CD4-positive, alpha-beta T cell treated with Interleukin-6 for 4 hours (primary cell): Measurements from ENCODE around the gene TTC7B.

Experiments
- DNase-seq: peaks from one replicate; pipeline ENCODE4 v3.0.0-alpha.2; 2020; ENCODE audit warnings: mixed read lengths

The TTC7B gene

GRCh38 chr14:90518941-90519256 is 297.3 kb downstream of the TTC7B start:
- peak; percentile 71 for DNase-seq

DNA sequence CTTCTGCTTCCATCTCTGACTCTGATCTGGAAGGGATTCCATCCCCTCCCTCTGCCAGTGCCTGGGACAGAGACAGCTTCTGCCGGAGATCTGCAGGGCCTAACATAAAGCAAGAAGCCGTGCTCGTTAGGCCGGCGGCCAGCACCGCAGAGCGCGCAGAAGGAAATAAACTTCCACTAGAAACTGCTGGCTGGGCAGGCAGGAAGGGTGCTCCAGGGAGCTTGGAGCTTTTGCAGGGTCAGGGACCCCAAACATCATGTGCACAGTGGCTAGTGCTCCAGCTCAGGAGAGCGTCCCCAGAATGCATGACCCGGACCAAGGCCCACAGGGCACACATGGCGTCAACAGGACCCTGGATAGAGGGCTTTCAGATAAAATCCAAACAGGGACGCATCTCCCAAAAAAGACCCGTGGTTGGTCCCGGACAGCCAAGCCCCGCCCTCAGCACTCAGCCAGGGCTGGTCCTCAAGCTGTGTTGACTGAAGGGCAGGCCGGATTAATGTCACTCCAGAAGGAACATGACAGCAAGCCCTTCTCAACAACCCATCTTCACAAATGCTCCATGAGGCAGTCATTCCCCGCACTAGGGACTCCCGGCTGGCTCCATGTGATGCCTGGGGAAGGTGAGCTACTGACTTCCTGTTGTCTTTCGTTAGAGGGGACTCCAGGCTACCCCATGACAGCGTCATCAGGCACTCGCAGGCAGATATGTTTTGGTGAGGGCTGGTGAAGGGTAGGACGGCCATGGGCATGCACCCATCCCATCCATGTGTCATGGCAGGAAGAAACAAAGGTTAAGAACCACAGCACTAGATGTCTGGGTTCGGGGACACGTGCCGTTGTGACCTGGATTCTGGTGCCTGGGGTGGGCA is 297.9 kb downstream of the TTC7B start:
- no peak for DNase-seq

DNA sequence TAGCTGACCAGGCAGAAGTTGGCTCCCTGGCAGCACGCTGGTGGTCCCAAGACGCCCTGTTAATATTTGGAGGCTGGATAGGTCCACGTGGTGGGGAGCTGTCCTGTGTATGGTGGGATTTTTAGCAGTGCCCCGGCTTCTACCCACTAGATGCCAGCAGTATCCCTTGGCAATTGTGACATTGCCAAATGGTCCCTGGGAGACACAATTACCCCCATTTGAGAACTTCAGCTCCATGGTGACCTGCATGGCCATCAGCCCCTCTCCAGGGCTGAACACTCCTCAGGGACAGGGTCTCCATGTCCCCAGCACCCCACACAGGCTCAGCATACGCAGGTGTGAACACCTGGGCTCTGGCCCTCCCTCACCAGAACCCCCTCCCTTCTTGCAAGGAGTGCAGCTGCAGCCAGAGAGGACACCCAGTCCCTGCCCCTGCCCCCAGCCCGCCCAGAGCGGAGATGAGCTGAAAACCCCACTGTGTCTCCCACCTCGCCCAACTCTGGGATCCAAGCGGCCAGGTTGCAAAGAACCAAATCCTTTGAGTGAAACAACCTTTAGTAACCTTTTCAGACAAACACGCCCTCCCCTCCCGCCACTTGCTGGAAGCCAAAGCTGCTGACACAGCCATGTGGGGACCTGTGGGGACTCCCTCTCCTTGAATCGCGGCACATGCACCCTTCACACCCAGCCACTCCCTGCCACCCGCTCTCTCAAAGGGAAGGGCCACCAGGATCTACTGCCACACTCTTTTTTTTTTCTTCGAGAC is 299.0 kb downstream of the TTC7B start:
- DNase-seq: no peak

DNA sequence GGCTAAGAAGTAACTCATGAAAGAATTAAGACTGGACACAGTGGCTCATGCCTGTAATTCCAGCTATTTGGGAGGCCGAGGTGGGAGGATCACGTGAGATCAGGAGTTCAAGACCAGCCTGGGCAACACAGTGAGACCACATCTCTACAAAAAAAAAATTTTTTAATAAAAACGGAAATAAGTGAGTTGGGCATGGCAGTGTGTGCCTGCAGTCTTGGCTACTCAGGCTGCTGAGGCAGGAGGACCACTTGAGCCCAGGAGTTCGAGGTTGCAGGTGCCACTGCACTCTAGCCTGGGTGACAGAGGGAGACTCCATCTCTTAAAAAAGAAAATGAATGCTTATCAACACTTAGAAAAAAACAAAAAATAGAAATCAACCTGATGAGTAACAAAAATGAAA is 301.7 kb downstream of the TTC7B start:
- DNase-seq: no peak

DNA sequence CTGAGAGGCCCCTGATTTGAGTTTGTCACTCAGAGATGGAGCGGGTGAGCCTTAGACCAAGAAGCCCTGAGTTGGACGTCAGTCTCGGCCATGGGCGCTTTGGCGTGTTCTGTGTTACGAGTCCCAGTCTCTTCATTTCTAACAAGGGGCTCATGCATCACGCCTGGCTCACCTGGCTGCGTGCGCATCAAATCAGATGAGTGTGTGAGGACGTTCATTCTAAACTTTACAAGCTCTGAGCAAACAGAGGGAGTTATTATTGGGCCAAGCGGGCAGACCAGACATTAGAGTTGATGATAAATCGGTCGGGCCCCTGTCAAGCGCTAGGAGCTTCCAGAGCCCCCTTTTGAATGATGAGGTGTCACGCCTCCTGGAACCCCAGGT is 302.2 kb downstream of the TTC7B start:
- no peak for DNase-seq

GRCh38 chr14:90513161-90514014 is 302.8 kb downstream of the TTC7B start:
- no peak for DNase-seq

GRCh38 chr14:90512329-90512991 is 303.8 kb downstream of the TTC7B start:
- DNase-seq: no peak

DNA sequence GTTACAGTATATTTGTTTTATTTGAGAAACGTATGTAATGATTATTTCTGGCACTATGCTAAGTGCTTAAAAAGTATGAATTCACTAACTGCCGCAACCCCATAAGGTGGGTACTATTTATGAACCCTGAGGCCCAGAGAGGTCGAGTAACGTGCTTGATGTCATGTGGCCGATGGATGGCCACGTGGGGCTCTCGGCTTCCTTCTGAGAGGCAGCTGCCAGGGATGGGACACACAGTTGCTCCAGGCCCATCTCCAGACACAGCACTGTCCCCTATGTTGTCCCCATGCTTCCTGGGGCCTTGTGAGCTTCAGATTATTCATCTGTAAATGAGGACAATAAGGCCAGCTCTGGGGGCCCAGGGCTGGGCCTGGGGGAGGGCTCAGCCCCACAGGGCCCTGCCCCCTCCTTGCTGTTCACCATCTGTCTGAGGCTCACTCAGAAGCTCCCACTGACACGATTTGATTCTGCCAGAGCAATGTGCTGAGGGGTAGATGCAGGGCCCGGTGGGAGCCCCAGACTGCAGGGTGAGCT is 304.4 kb downstream of the TTC7B start:
- DNase-seq: no peak

DNA sequence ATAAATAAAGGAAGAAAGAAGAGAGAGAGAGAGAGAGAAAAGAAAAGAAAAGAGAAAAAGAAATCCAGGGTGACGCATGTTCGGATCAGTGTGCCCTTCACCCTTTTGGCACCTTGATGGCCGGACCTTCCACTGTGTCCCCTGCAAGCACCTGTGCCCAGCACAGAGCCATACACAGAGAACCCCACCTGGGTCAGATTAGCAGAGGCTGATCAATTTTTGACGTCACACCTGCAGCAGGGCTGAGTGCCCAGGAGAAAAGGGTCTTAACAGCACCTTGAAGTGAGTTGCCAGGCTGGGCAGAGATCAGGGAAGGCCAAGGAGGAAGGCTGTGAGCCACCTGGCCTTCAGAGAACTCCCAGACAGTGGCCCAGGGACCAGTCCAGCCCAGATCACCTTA is 305.0 kb downstream of the TTC7B start:
- DNase-seq: no peak

DNA sequence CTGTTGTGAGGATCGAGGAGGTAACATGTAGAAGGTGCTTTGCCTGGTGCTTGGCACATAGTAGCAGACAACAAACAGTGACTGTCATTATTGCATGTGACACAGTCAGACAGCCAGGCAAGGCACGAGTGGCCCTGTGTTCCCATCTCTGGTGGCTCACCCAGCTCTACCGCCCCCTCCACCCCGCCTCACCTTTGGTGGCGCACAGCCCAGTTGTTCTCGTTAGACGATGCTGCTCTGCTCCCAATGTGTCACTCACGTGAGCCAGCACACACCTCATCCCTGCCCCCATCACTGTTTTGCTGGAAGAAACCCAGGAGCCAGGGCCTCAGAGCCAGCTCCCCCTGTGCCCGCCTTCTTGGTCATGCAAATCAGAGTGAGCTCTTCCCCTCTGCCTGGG is 306.1 kb downstream of the TTC7B start:
- DNase-seq: no peak

DNA sequence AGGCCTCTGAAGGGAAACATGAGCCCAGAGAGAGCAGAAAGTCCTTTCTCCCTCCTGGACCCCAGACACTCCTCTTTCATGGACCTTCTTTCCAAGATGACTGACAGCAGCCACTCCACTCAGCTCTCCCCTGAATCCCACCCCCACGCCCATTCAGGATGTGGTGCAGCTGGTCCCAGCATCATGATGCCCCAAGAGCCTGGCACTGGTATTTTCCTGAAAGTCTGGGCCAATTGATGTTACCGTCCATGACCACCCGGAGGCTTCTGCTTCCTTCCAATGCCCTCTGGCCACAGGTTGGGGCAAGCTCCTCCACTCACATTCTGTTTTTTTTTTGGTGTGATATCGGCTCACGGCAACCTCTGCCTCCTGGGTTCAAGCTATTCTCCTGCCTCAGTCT is 306.8 kb downstream of the TTC7B start:
- DNase-seq: no peak

- no peak for DNase-seq
Observed at GRCh38 chr14:90508536-90509254, 307.5 kb downstream of the TTC7B start.

DNA sequence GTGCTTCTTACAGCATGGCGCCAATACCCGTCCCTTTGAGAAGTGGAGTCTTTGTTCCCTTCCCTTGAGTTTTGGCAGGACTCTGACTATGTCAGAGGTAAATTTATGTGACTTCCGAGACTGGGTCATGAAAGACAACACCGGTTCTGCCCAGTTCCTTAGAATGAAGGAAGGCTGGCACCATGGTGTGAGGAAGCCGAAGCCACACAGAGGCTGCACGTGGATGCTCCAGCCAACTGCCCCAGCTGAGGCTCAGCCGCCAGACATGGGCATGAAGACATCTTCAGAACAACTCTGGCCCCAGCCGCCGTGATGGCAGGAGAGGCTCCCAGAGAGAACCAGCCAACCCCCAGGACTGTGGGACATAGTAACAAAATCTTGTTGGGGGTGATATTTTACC is 308.2 kb downstream of the TTC7B start:
- no peak for DNase-seq

DNA sequence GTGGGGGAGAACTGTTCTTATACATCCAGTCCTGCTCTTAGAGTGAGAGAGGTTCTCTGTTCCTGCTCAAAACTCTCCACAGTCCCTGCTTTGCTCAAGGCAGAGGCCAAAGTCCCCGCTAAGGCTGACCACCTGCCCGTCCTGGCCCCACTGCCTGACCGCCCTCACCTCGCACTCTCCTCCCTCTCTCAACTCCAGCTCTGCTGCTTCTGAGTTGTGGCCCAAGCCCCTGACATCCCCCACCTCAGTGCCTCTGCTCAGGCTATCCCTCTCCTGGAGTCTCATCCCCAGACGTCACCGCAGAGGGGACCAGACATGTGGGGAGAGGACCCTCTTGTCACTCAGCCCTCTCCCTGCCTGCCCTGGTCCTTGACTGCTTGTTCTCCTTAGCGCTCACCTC is 308.8 kb downstream of the TTC7B start:
- no peak for DNase-seq

- DNase-seq: no peak
Observed at GRCh38 chr14:90506748-90507147, 309.5 kb downstream of the TTC7B start.

DNA sequence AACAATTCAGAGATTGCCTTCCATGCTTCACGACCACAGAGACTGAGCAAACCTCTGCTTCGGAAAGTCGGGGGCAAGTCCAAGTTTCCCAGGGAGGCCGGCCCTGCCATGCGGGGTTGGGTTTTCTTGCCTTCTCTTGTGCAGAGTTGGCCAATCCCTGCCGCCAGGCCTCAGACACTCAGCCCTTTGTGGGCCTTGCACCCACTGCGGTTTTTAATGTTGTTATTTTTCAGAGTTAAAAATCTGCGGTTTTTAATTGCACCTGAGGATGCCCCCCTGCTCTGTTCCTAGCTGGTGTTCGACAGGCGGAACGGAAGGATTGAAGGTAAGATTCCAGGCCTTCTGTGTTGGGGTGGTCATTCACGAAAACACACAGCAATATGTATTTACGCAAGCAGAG is 310.7 kb downstream of the TTC7B start:
- DNase-seq: no peak

GRCh38 chr14:90504643-90505042 is 311.6 kb downstream of the TTC7B start:
- no peak for DNase-seq

DNA sequence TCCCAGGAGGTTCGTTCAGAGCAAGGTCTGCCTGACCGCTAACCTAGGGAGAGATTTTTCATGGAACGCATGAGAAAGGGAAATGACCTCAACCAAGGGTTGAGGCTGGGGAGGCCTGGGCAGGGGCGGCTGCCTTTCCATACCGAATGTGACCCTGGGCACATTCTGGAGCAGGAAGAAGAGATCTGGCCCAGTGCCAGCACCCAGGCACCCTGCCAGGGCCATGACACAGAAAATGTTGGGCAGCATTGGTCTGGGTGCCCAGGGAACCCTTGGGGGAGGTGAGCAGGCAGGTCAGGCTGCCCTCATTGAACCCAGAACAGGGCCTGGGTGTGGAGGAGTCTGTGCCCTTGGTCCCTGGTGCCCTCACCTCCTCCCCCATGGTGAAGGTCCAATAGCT is 312.6 kb downstream of the TTC7B start:
- no peak for DNase-seq

DNA sequence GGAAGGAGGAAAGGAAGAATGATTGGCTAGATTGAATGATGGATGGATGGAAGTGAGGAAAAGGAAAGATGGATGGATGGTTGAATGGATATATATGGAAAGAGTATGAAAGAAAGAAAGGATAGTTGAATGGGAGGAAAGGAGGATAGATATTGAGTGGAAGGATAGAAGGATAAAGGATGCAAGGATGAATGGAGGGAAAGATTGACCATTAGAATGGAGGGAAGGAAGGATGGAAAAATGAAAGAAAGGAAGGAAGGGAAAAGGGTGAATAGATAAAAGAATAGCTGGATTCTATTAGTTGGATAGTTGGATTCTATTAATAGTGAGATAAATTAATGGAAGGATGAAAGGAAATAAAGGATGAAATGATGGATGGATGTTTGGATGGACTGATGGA is 313.5 kb downstream of the TTC7B start:
- DNase-seq: no peak

DNA sequence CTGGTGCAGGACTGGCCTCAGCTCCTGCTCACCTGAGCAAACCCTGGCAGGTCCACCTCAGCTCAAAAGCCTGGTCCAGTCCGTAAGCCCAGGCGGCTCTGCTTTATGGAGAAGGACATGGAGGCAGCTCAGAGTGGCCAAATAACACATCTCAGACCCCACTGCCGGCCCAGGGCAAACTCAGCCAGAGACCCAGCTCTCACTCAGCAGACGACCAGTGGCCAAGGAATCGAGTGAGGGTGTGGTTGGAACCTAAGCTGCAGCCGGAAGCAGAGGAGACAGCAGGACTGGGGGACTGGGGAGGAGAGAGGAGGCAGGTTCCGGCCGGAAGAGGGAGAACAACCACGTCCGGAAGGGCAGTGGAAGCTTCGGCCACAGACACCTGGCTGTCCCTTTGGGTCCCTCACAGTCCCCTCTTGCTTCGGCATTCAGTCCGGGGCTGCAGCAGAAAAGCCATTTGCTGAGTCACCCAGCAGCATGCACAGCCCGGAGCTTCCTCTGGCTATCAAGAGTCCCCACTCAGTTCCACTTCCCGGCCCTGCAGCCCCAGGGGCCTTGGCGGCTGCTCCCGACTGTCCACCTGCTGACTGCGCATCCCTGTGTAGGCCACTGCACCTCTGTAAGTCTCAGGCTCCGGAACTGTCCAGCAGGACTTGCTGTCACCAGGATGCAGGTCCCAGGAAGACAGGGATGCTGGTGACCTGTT is 315.4 kb downstream of the TTC7B start:
- no peak for DNase-seq

GRCh38 chr14:90499908-90500664 is 316.1 kb downstream of the TTC7B start:
- DNase-seq: no peak
